Stimulated activated CD4-positive, alpha-beta T cell treated with anti-CD3 and anti-CD28 coated beads, TNF-alpha, amount 100 ng/mL, for 4 hours (primary cell): ENCODE measurements around the gene MOB2.

ENCODE experiments used
- DNase-seq, 3 experiments: peaks; one replicate each; pipeline ENCODE4 v3.0.0-alpha.2; 2020; ENCODE audit warnings: low read depth in 3 of 3

MOB2 gene

DNA sequence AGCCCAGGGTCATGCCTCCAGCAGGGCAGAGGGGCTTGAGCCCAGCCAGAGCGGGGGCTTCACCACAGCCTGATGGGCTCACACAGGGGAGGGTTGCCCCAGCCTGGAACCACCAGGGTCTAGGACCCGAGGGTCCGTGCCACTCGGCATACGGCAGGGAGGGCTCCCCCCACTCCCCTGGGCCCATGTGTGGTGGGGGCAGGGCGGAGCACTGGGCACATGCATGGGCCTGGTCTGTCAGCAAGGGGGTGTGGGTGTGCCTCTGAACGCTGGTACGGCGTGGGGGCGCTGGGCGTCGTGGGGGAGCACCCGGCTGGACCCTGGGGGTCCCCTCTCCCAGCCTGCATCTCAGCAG, 29.3 kb downstream of the MOB2 start:
- no peak for DNase-seq

DNA sequence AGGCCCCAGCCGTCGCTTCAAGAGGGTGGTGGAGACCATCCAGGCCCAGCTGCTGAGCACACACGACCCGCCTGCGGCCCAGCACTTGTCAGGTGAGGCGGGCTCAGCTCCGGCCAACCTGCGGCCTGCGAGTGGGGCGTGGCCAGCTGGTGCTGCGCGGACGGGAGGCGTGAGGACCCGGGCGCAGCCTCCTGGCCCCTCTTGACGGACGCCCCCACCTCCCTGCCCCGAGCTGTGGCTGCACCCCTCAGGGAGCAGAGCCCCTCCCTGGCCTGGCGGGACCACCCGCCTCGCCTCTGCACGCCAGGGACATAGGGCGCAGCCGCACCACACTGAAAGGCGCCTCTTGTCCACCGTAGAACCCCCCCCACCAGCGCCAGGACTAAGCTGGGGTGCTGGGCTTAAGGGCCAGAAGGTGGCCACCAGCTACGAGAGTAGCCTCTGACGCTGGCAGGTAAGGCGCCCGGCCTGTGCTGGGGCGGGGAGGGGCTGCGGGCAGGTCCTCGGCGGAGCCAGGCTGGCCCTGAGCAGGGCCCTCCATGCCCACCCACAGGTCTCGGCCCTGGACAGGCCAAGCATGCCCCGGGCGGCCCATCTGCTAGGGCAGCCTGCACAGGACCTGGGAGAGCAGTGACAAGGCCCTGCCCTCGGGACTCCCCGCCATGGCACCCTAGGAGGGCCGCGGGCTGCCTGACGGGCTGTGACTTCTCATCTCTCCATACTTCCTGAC, 29.8 kb downstream of the MOB2 start:
- no peak for DNase-seq

GRCh38 chr11:1456176-1456575, 30.4 kb downstream of the MOB2 start:
- DNase-seq = no peak

GRCh38 chr11:1455763-1456060, 30.9 kb downstream of the MOB2 start:
- DNase-seq = no peak

GRCh38 chr11:1455032-1455762, 31.4 kb downstream of the MOB2 start:
- DNase-seq = no peak

DNA sequence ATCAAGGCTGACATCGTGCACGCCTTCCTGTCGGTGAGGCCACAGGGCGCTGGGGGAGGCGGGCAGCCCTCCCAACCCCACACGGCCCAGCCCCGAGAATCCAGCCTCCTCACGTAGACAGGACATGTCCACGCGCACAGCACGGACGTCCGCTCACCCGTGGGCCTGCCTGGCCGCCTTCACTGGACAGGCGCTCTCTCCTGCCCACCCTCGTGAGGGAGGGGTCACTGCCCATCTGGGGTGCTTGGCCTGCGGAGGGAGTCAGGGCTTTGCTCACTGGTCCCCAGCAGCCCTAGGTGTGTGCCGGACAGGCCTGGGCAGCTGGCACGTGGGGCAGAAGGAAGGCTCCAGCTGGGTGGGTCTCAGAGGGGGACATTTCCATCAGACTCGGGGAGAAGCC, 32.0 kb downstream of the MOB2 start:
- DNase-seq = no peak

DNA sequence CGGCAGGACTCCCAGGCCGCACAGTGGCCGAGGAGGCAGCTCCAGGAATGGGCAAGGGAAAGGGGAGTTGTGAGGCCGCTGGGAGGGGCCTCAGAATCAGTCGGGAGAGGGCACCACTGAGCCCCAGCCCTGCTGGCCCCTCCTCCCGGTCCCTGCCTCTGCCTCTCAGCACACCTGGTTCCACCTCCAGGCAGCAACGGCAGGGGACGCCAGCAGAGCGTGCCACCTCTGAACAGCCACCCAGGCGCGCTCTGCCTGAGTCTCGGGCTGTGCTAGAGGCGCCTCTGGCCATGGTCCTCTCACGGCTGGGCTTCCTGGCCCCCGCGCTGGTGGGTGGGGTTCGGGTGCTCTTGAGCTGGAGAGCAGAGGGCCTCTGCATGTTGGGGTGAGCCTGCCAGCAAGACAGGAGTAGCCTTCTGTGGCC, 33.0 kb downstream of the MOB2 start:
- no peak for DNase-seq

DNA sequence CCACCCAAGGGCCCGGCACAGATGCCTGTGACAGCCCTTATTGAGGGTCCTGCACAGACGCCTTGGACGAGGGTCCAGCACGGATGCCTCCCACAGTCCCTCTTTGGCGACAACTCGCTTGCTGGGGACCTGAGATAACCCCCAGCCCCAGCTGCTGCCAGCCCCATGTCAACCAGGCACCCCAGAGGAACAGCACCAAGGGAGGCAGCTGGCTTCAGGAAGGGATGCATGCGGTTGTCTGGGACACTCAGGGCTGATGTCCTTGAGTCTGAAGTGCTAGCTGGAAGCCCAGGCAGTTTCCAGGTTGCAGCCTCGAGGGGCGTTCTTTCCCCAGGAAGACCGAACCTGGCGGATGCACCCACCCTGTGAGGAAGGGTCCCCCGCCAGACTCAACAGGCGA, 33.8 kb downstream of the MOB2 start:
- no peak for DNase-seq

DNA sequence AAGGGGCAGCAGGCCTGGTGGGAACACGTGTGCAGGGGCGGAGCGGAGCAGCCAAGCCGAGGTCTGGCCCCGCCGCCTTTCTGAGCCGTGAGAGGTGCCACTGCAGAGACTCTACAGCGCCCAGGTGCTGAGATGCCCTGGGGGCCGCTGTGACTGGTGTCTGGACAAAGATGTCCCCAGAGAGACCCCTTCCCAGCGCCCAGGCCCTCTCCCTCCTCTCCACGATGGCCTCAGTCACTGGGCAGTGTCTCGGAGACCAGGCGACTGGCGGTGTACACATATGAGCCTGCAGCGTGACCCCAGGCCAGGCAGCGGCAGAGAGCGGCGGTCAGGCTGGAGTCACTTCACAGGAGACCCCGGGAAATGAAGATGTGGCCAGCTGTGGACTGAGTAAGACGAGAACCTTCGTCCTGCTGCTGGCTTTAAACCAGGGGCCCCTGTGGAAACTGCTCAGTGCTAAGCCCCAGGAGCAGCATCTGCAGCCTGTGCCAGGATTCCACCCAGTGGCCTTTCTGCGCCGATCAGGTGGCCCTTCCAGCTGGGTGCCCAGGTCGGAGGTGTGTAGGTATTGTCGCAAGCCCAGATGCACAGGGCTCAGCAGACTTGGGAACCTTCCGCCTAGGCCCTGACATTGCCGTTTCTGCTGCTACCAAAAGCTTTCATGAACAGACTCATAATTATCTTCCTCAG, 34.7 kb downstream of the MOB2 start:
- DNase-seq = no peak

GRCh38 chr11:1450949-1451710, 35.4 kb downstream of the MOB2 start:
- DNase-seq = no peak

- no peak for DNase-seq
Measured at GRCh38 chr11:1450344-1450875, 36.2 kb downstream of the MOB2 start.

GRCh38 chr11:1449490-1450243, 36.9 kb downstream of the MOB2 start:
- no peak for DNase-seq

- no peak for DNase-seq
Measured at GRCh38 chr11:1448882-1449281, 37.7 kb downstream of the MOB2 start.

DNA sequence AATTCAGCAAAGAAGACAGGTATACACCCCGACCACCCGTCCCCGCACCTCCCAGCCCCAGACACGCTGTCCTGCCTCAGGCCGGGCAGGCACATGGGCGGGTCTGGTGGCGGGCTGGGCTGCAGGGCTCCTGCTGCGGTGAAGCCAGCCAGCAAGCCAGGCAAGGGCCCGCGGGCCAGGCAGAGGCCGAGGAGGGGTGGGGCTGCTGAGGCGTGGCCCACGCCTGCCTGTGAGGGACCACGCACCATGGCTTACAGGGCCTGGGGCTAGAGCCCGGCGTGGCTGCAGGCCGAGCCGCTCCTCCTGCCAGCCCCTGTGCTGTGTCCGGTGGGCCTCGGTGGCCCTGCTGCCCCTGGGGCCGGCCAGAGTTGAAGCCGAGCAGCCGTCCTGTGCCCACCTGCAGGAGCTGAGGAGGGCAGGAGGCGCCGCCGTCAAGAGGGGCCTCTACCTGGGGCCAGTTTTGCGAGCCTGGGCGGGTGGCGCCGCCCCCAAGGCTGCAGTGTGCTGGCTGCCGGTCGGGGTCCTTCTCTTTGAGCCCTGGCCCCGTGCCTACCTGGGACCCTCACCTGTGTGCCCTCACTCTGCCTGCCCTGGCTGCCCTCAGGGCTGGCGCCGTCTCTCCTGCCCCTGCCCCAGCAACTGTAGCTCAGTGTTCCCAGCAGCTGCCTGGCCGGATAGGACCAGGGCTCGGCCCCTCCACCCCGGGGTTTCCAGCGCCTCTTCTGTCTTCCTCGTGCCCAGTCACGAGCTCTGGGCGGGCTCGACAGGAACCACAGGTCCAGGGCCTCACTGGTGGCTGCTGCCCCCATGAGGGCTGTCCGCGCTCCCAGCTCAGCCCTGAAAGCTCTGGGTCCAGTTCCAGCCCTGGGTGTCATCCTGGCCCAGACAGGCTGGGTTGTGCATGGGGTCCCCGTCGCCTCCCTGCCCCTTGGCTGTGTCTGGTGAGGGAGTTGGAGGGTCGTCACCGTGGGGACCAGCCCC, 38.4 kb downstream of the MOB2 start:
- DNase-seq = no peak

- DNase-seq = no peak
Measured at GRCh38 chr11:1446623-1447022, 40.0 kb downstream of the MOB2 start.

- DNase-seq = no peak
Measured at GRCh38 chr11:1445741-1446445, 40.7 kb downstream of the MOB2 start.

- DNase-seq = no peak
Measured at GRCh38 chr11:1444823-1445422, 41.7 kb downstream of the MOB2 start.

DNA sequence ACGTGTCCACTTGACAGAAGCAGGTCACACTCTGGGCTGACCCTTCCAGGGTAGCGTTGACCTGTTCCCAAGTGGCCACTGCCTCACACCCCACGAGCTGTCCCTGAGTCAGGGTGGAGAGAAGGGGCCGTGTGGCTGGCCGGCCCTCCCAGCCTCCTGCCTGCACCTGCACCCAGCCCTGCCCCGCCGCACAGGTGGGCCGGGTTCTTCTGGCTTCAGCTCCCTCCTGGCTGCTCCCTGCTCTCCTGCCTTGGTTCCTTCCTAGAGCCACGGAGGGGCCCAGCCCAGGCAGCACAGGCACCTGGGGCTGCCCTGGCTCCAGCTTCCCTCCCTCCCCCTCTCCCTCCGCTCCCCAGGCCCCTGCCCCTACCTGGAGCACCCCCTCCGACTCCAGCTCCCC, 42.3 kb downstream of the MOB2 start:
- no peak for DNase-seq

DNA sequence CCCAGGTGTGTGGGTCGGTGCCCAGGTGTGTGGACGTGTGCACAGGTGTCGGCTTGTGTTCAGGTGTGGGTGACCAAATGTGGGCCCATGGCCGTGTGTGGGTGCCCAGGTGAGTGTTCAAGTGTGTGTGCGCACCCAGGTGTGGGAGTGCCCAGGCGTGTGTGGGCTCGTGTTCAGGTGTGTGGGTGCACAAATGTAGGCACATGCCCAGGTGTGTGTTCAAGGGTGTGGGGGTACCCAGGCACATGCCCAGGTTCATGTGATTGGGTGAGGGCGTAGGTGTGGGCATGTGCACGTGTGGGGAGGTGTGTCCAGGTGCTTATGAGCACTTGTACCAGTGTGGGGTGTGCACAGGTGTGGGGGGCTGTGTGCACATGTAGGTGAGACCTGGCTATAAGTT, 42.8 kb downstream of the MOB2 start:
- no peak for DNase-seq
